ENCODE results near the gene CD99.

Gene CD99

DNA sequence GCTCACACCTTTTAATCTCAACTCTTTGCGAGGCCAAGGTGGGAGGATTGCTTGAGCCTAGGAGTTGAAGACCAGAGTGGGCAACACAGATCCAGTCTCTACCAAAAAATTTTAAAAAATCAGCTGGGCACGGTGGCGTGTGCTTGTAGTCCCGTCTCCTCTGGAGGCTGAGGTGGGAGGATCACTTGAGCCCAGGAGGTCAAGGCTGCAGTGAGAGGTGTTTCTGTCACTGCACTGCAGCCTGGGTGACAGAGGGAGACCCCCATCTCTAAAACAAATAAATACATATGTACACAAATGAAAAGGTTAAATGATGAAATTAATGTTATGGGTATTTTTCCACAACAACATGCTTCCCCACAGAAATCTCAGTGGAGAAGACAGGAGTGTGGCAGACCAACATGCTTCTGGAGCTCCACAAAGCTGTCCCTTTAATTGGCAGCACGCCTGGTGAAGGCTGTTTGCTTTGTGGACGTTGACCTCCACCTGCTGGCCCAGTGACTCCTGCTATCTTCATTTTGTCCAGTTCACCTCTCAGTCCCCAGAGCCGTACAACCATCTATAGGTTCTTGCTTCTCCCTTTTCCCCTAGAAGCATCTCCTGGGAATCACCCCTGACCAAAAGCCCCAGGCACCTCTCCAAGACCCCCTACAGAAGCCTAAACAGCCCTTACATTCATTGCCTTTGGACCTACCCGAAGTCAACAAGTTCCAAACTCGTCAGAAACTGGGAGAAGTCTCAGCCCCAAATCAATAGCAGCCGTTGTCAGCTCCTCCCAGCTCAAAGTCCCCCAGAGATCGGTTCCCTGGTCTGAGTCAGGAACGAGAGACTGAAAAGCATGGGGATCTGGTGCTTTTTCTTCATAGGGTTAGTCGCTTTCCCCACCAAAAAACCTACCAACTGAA lies 36.4 kb upstream of the CD99 start:
- Histone ChIP-seq H3K4me3 (no peak overlapping the region), H3K4me1 (peaks cover 8% of the 10 kb centered on the region), H3K9me3 (no peaks in the 10 kb centered on the region), H3K36me3 (peaks cover 45% of the 10 kb centered on the region), H3K9ac (no peak overlapping the region), H3K4me2 (no peak overlapping the region), H3K27ac (no peak overlapping the region), H3K27me3 (no peaks in the 10 kb centered on the region), H4K20me1 (no peaks in the 10 kb centered on the region)
- no peak for TF ChIP-seq Cebpa-rat (IDR thresholded peaks at IDR 0.05)

GRCh38 chrX:2656257-2656836 lies 34.7 kb upstream of the CD99 start:
- no peak overlapping the region for H3K9ac ChIP-seq
- no peak for TF ChIP-seq Cebpa-rat (IDR thresholded peaks at IDR 0.05)
- no peak overlapping the region for H3K27ac ChIP-seq
- no peaks in the 10 kb centered on the region for H3K9me3 ChIP-seq
- H3K4me3 ChIP-seq, result no peak overlapping the region
- no peaks in the 10 kb centered on the region for H4K20me1 ChIP-seq
- no peak overlapping the region for H3K4me2 ChIP-seq
- H3K27me3 ChIP-seq, result no peaks in the 10 kb centered on the region
- H3K4me1 ChIP-seq, result peaks cover 8% of the 10 kb centered on the region
- peaks cover 34% of the 10 kb centered on the region; the same call in 1 of the 2 replicates for H3K36me3 ChIP-seq

- H3K9ac ChIP-seq, result no peak overlapping the region
- H3K27ac ChIP-seq, result no peak overlapping the region
- no peaks in the 10 kb centered on the region for H4K20me1 ChIP-seq
- H3K9me3 ChIP-seq, result no peaks in the 10 kb centered on the region
- H3K4me1 ChIP-seq, result peaks cover 17% of the 10 kb centered on the region
- TF ChIP-seq Cebpa-rat (IDR thresholded peaks at IDR 0.05), result no peak
- no peak overlapping the region for H3K4me3 ChIP-seq
- H3K4me2 ChIP-seq, result no peak overlapping the region
- H3K27me3 ChIP-seq, result no peaks in the 10 kb centered on the region
- peaks cover 30% of the 10 kb centered on the region; the same call in 1 of the 2 replicates for H3K36me3 ChIP-seq
Observed at GRCh38 chrX:2657532-2658113, 33.5 kb upstream of the CD99 start.

GRCh38 chrX:2658585-2659292 lies 32.4 kb upstream of the CD99 start:
- Histone ChIP-seq H3K9me3 (no peaks in the 10 kb centered on the region), H3K4me1 (peaks cover 22% of the 10 kb centered on the region), H3K9ac (no peak overlapping the region), H3K36me3 (peaks cover 23% of the 10 kb centered on the region; the same call in 1 of the 2 replicates), H3K4me2 (peak overlapping the region; percentile 22; the same call in 1 of the 2 replicates), H3K4me3 (no peak overlapping the region), H3K27ac (0 out of 2 replicates have a peak overlapping the region, but pooled peaks have one; percentile 35), H4K20me1 (no peaks in the 10 kb centered on the region), H3K27me3 (no peaks in the 10 kb centered on the region)
- TF ChIP-seq Cebpa-rat (IDR thresholded peaks at IDR 0.05), result no peak

GRCh38 chrX:2662586-2662985 lies 28.5 kb upstream of the CD99 start:
- no peak overlapping the region for H3K9ac ChIP-seq
- no peaks in the 10 kb centered on the region for H3K27me3 ChIP-seq
- TF ChIP-seq Cebpa-rat (IDR thresholded peaks at IDR 0.05), result no peak
- no peak overlapping the region for H3K4me3 ChIP-seq
- peaks cover 7% of the 10 kb centered on the region for H3K36me3 ChIP-seq
- peak overlapping the region; percentile 48 for H3K4me2 ChIP-seq
- no peaks in the 10 kb centered on the region for H3K9me3 ChIP-seq
- H4K20me1 ChIP-seq, result no peaks in the 10 kb centered on the region
- H3K4me1 ChIP-seq, result peaks cover 48% of the 10 kb centered on the region
- H3K27ac ChIP-seq, result 0 out of 2 replicates have a peak overlapping the region, but pooled peaks have one; percentile 9

GRCh38 chrX:2664502-2664901 lies 26.6 kb upstream of the CD99 start:
- Histone ChIP-seq H3K27ac (peak overlapping the region; percentile 58), H4K20me1 (no peaks in the 10 kb centered on the region), H3K36me3 (peaks cover 7% of the 10 kb centered on the region), H3K4me3 (no peak overlapping the region), H3K9ac (no peak overlapping the region; the same call in 1 of the 2 replicates), H3K9me3 (no peaks in the 10 kb centered on the region), H3K4me2 (peak overlapping the region; percentile 47), H3K4me1 (peaks cover 40% of the 10 kb centered on the region), H3K27me3 (no peaks in the 10 kb centered on the region)
- TF ChIP-seq Cebpa-rat (IDR thresholded peaks at IDR 0.05), result no peak

- H3K4me2 ChIP-seq, result peak overlapping the region; percentile 47
- no peak for TF ChIP-seq Cebpa-rat (IDR thresholded peaks at IDR 0.05)
- peaks cover 7% of the 10 kb centered on the region for H3K36me3 ChIP-seq
- H3K4me3 ChIP-seq, result no peak overlapping the region
- H3K9me3 ChIP-seq, result no peaks in the 10 kb centered on the region
- peak overlapping the region; percentile 58; the same call in 1 of the 2 replicates for H3K27ac ChIP-seq
- no peaks in the 10 kb centered on the region for H4K20me1 ChIP-seq
- no peak overlapping the region for H3K9ac ChIP-seq
- H3K27me3 ChIP-seq, result no peaks in the 10 kb centered on the region
- peaks cover 40% of the 10 kb centered on the region for H3K4me1 ChIP-seq
Observed at GRCh38 chrX:2665387-2666304, 25.4 kb upstream of the CD99 start.

GRCh38 chrX:2666491-2666890 lies 24.6 kb upstream of the CD99 start:
- Histone ChIP-seq H3K27me3 (no peaks in the 10 kb centered on the region), H3K9ac (no peak overlapping the region), H4K20me1 (no peaks in the 10 kb centered on the region), H3K27ac (no peak overlapping the region), H3K4me1 (peaks cover 40% of the 10 kb centered on the region), H3K4me2 (no peak overlapping the region), H3K36me3 (peaks cover 7% of the 10 kb centered on the region), H3K9me3 (no peaks in the 10 kb centered on the region), H3K4me3 (no peak overlapping the region)
- no peak for TF ChIP-seq Cebpa-rat (IDR thresholded peaks at IDR 0.05)
